Measurements from ENCODE around the gene OTUD3. TPM values are rescaled to one million over a fixed set of nuclear protein-coding genes. Genes with fewer than 3 reads are reported as not detected.

OTUD3 gene
- 2.6 and 8.4 TPM in 2 replicates for total RNA-seq

GRCh38 chr1:19882111-19883071 lies at the start of gene OTUD3:
Gene OTUD3 (plus strand): TSS chr1:19882395. CDS start chr1:19882514, 119 bp downstream.

GRCh38 chr1:19923137-19923952 lies 41.1 kb downstream of the OTUD3 start, which contains the start of gene PLA2G2E:
Gene PLA2G2E (minus strand): TSS chr1:19923617. CDS start chr1:19923559, 58 bp downstream.

Other genes starting within 250 kb of the OTUD3 start
- gene NBL1, start 238.1 kb upstream of the OTUD3 start, total RNA-seq = 56.6 and 62.9 TPM in 2 replicates
- gene HTR6, start 217.5 kb upstream of the OTUD3 start, total RNA-seq = not detected in 2 replicates
- 8.1 and 8.6 TPM in 2 replicates for gene TMCO4, start 82.5 kb upstream of the OTUD3 start, total RNA-seq
- gene RNF186, start 67.1 kb upstream of the OTUD3 start, total RNA-seq = not detected in 2 replicates
- not detected in 2 replicates for gene PLA2G2E, start 41.2 kb downstream of the OTUD3 start, total RNA-seq
- not detected in 2 replicates for gene PLA2G2A, start 97.2 kb downstream of the OTUD3 start, total RNA-seq
- 1.8 and 4.5 TPM in 2 replicates for gene PLA2G5, start 187.8 kb downstream of the OTUD3 start, total RNA-seq
- not detected in 2 replicates for gene PLA2G2D, start 237.1 kb downstream of the OTUD3 start, total RNA-seq

Data from subcutaneous preadipocyte (primary cell).